OCI-M1 (cell line): Measurements from ENCODE around the gene C16orf54.
"Not testable (repeated sequence)": the region's sequence is repeated elsewhere in the genome, so short reads cannot be mapped to it uniquely, and the experiment has no call there.

ENCODE experiments used
- DNase-seq: peaks from one replicate; lab custom pipeline; 2025; lab: John Stamatoyannopoulos, UW

The C16orf54 gene

GRCh38 chr16:29708917-29709600 is 36.7 kb downstream of the C16orf54 start:
- DNase-seq, result no peak

- DNase-seq, result not testable (repeated sequence)
Observed at GRCh38 chr16:29707160-29707559, 38.6 kb downstream of the C16orf54 start.

GRCh38 chr16:29705030-29705429 is 40.8 kb downstream of the C16orf54 start:
- DNase-seq, result no peak

GRCh38 chr16:29702269-29702668 is 43.5 kb downstream of the C16orf54 start:
- DNase-seq, result no peak

GRCh38 chr16:29701214-29701555 is 44.6 kb downstream of the C16orf54 start:
- DNase-seq, result no peak

- peak; percentile 94 for DNase-seq
Observed at GRCh38 chr16:29700253-29700987, 45.4 kb downstream of the C16orf54 start.

GRCh38 chr16:29699324-29700219 is 46.2 kb downstream of the C16orf54 start:
- peak; percentile 77 for DNase-seq

- peak; percentile 34 for DNase-seq
Observed at GRCh38 chr16:29698484-29699323, 47.1 kb downstream of the C16orf54 start.

- DNase-seq, result no peak
Observed at GRCh38 chr16:29698042-29698441, 47.7 kb downstream of the C16orf54 start.

GRCh38 chr16:29697391-29697790 is 48.4 kb downstream of the C16orf54 start:
- DNase-seq, result no peak

GRCh38 chr16:29696881-29697331 is 48.9 kb downstream of the C16orf54 start:
- no peak for DNase-seq

- DNase-seq, result not testable (repeated sequence)
Observed at GRCh38 chr16:29695675-29696074, 50.1 kb downstream of the C16orf54 start.

- DNase-seq, result no peak
Observed at GRCh38 chr16:29694384-29695195, 51.2 kb downstream of the C16orf54 start.

GRCh38 chr16:29692606-29693005 is 53.2 kb downstream of the C16orf54 start:
- not testable (repeated sequence) for DNase-seq
